Transverse colon (tissue), 4 donors: Measurements from ENCODE around the gene REV1. TPM values are rescaled to one million over a fixed set of nuclear protein-coding genes. Genes with fewer than 3 reads are reported as not detected.

Experiments used
- DNase-seq: peaks from one replicate; pipeline ENCODE4 v3.0.0-alpha.2; 2019
- H3K27ac ChIP-seq, 4 donors: fragments of 200-600 bp; sonication (generic); 2 replicates each; pipeline ENCODE4 v1.5.1; 2016 to 2018; ENCODE audit warnings: inconsistent platforms in 4 of 4
- H3K27me3 ChIP-seq: fragments of 200-600 bp; sonication (generic); 2 replicates; pipeline ENCODE4 v1.5.1; 2017; ENCODE audit warnings: inconsistent platforms
- H3K36me3 ChIP-seq, 4 donors: fragments of 200-600 bp; sonication (generic); 2 replicates each; pipeline ENCODE4 v1.5.1; 2017 to 2019; ENCODE audit warnings: inconsistent platforms in 4 of 4
- H3K4me1 ChIP-seq, 4 donors: fragments of 200-600 bp; sonication (generic); 2 replicates each; pipeline ENCODE4 v1.5.1; 2017 to 2020; ENCODE audit warnings: inconsistent platforms in 4 of 4
- H3K4me3 ChIP-seq, 4 donors: fragments of 200-600 bp; sonication (generic); 1 replicate in 1 of 4; 2 replicates in 3 of 4; pipeline versions ENCODE4 v1.5.1 to v1.6.1; 2017 to 2019; ENCODE audit warnings: inconsistent platforms in 4 of 4
- H3K9me3 ChIP-seq, 2 donors: fragments of 200-600 bp; sonication (generic); 2 replicates each; pipeline ENCODE4 v1.5.1; 2017 to 2019; ENCODE audit warnings: inconsistent platforms in 2 of 2
- CTCF ChIP-seq, 5 experiments: fragments of 200-600 bp in 3 of 5; fragments of 450-650 bp in 2 of 5; sonication (generic) in 3 of 5; IDR thresholded peaks; 1 replicate in 2 of 5; 2 replicates in 3 of 5; pipeline ENCODE4 v1.5.1; 2016 to 2017; ENCODE audit warnings: antibody characterized with exemption in 5 of 5, inconsistent platforms in 3 of 5, mild to moderate bottlenecking in 2 of 5, moderate library complexity in 1 of 5
- EP300 ChIP-seq: sonication (generic); formaldehyde crosslinking; IDR thresholded peaks from one replicate; pipeline ENCODE4 v1.6.1; 2017; ENCODE audit warnings: antibody characterized with exemption, low read depth
- POLR2A ChIP-seq: fragments of 450-650 bp; IDR thresholded peaks from one replicate; pipeline ENCODE4 v1.6.1; 2016; ENCODE audit warnings: antibody characterized with exemption, mild to moderate bottlenecking, moderate library complexity
- POLR2AphosphoS5 ChIP-seq, 3 donors: sonication (generic); formaldehyde crosslinking; IDR thresholded peaks; one replicate each; pipeline ENCODE4 v1.6.1; 2016; ENCODE audit warnings: antibody characterized with exemption in 3 of 3
- WGBS, 2 donors: methylation state at CpG; one replicate each; pipeline ENCODE4 v1.1.5; 2018; ENCODE audit warnings: low coverage in 1 of 2; 5-methylcytosine and 5-hydroxymethylcytosine counted together
- in situ Hi-C, 4 donors: fragments of 200-750 bp; cut with MboI; loops; one replicate each; pipeline versions ENCODE4 v1.15.0 to v1.15.1; 2017; ENCODE audit warnings: low sequenced_read_pairs in 3 of 4, low pct_ligation_motif_present in 1 of 4, low pct_unique_long_range_greater_than_20kb in 1 of 4
- intact Hi-C: fragments of 100-400 bp; cut with DNase I; formaldehyde crosslinking; loops from one replicate; pipeline ENCODE4 v1.15.1; 2023; ENCODE audit warnings: low total_unique reads
- total RNA-seq, 4 donors: library from RNA; depleted of rRNA; stranded (reverse); fragments of >200 nt; gene quantifications; one replicate each; pipeline ENCODE4 v1.1.0, GENCODE V29; 2016

The REV1 gene
- total RNA-seq, 4 donors from 2014 or later = 23.2 to 199 (median 73.5) TPM

- in situ Hi-C loops = loop anchor here in 3 of 4 donors (25.0 kb wide), 2 partner anchors 151 to 301 kb away; partner anchors contain the start of genes MITD1 (in 3 of the 3), MRPL30 (in 3 of the 3), EIF5B (in 2 of the 3) and TXNDC9 (in 2 of the 3)
- WGBS, 2 donors = 3 to 6% methylated on average over 6 to 8 of the region's 8 CpGs
- Histone ChIP-seq H3K4me1 (peaks cover 5 to 32% (median 22%) of the 10 kb centered on the region in 4 donors), H3K36me3 (no peaks in the 10 kb centered on the region), H3K4me3 (peak overlapping the region; percentile 86 to 100 (median 96)), H3K9me3 (no peaks in the 10 kb centered on the region), H3K27ac (peak overlapping the region; percentile 99 to 100 (median 99)), H3K27me3 (no peaks in the 10 kb centered on the region)
- TF ChIP-seq POLR2AphosphoS5 (IDR thresholded peaks at IDR 0.05) (peak in 1 of 3 donors; percentile 32), CTCF (IDR thresholded peaks at IDR 0.05) (no peak), POLR2A (peak; percentile 50), EP300 (no peak)
- DNase-seq = peak; percentile 33
- intact Hi-C loops = no loop called here
Measured at GRCh38 chr2:99488539-99489062, 1.2 kb downstream of the REV1 start.

GRCh38 chr2:99487906-99488305 lies 1.9 kb downstream of the REV1 start:
- Histone ChIP-seq H3K36me3 (no peaks in the 10 kb centered on the region), H3K9me3 (no peaks in the 10 kb centered on the region), H3K27me3 (no peaks in the 10 kb centered on the region), H3K4me3 (no peak overlapping the region), H3K4me1 (peaks cover 5 to 38% (median 22%) of the 10 kb centered on the region in 4 donors), H3K27ac (no peak overlapping the region)
- intact Hi-C loops (no loop called here), in situ Hi-C loops (loop anchor here in 3 of 4 donors (25.0 kb wide), 2 partner anchors 151 to 301 kb away; partner anchors contain the start of genes MITD1 (in 3 of the 3), MRPL30 (in 3 of the 3), EIF5B (in 2 of the 3) and TXNDC9 (in 2 of the 3))
- WGBS, 2 donors = 56% methylated on average over 4 of the region's 4 CpGs; no CpG with 5 or more reads in 1 of the 2 donors
- no peak for DNase-seq
- TF ChIP-seq CTCF (IDR thresholded peaks at IDR 0.05) = no peak
- no peak for TF ChIP-seq POLR2A
- TF ChIP-seq EP300 = no peak
- TF ChIP-seq POLR2AphosphoS5 (IDR thresholded peaks at IDR 0.05) = no peak

GRCh38 chr2:99485824-99486223 lies 4.0 kb downstream of the REV1 start:
- Histone ChIP-seq H3K27ac (no peak overlapping the region), H3K4me3 (no peak overlapping the region), H3K9me3 (no peaks in the 10 kb centered on the region), H3K36me3 (no peaks in the 10 kb centered on the region), H3K27me3 (no peaks in the 10 kb centered on the region), H3K4me1 (peaks cover 3 to 55% (median 35%) of the 10 kb centered on the region in 4 donors)
- TF ChIP-seq CTCF (IDR thresholded peaks at IDR 0.05) = no peak
- no peak for TF ChIP-seq EP300
- no peak for TF ChIP-seq POLR2AphosphoS5 (IDR thresholded peaks at IDR 0.05)
- TF ChIP-seq POLR2A = no peak
- intact Hi-C loops = no loop called here
- DNase-seq = no peak
- in situ Hi-C loops = loop anchor here in 3 of 4 donors (25.0 kb wide), 2 partner anchors 149 to 299 kb away; partner anchors contain the start of genes MITD1 (in 3 of the 3), MRPL30 (in 3 of the 3), EIF5B (in 2 of the 3) and TXNDC9 (in 2 of the 3)
- 94% methylated on average over 4 of the region's 4 CpGs; no CpG with 5 or more reads in 1 of the 2 donors for WGBS, 2 donors

- no peak for TF ChIP-seq POLR2A
- no peak for TF ChIP-seq CTCF (IDR thresholded peaks at IDR 0.05)
- no peak for TF ChIP-seq EP300
- no peak for TF ChIP-seq POLR2AphosphoS5 (IDR thresholded peaks at IDR 0.05)
- Histone ChIP-seq H3K4me1 (peaks cover 0 to 55% (median 35%) of the 10 kb centered on the region in 4 donors), H3K9me3 (no peaks in the 10 kb centered on the region), H3K27me3 (no peaks in the 10 kb centered on the region), H3K36me3 (no peaks in the 10 kb centered on the region), H3K4me3 (no peak overlapping the region), H3K27ac (no peak overlapping the region)
- WGBS, 2 donors = 73 to 84% methylated on average over 3 of the region's 3 CpGs
- DNase-seq = no peak
- intact Hi-C loops = no loop called here
- in situ Hi-C loops = loop anchor here in 3 of 4 donors (25.0 kb wide), 2 partner anchors 148 to 298 kb away; partner anchors contain the start of genes MITD1 (in 3 of the 3), MRPL30 (in 3 of the 3), EIF5B (in 2 of the 3) and TXNDC9 (in 2 of the 3)
Measured at GRCh38 chr2:99485411-99485810, 4.4 kb downstream of the REV1 start.
